HepG2 (cell line): ENCODE data around the gene PFKFB4. TPM values are rescaled to one million over a fixed set of nuclear protein-coding genes. Genes with fewer than 3 reads are reported as not detected.

Experiments
- ATAC-seq: fragments of 200-7000 bp; cut with Tn5 transposase; 3 replicates; pipeline ENCODE4 v1.9.1; 2020; ENCODE audit warnings: mild to moderate bottlenecking, moderate library complexity
- BruUV-seq: library from RNA; stranded (reverse); fragments of 400-500 nt; replicated peaks from 2 replicates; lab custom pipeline; 2021; lab: Mats Ljungman, UMichigan
- CTCF ChIA-PET: fragments of 300-600 bp; formaldehyde crosslinking; extraction: SDS; loops from one replicate; lab custom pipeline; 2021; ENCODE audit warnings: low total read pairs, inconsistent platforms, low intra/inter-chr PET ratio; lab: Yijun Ruan, JAX
- POLR2A ChIA-PET: fragments of 350-600 bp; sonication (Branson Sonifier 250); formaldehyde crosslinking; loops from one replicate; lab custom pipeline; 2020; ENCODE audit warnings: antibody characterized with exemption, inconsistent platforms; lab: Yijun Ruan, JAX
- DNase-seq: peaks from one replicate; pipeline ENCODE4 v3.0.0-alpha.2; 2015; ENCODE audit warnings: low spot score
- FAIRE-seq: peaks from 3 replicates; lab custom pipeline; 2011; peaks lifted over from hg19 to GRCh38; lab: Jason Lieb, UNC
- H2AFZ ChIP-seq: one replicate; pipeline ENCODE4 v1.6.1; 2011; ENCODE audit warnings: low read length, inconsistent platforms
- H3K27ac ChIP-seq: fragments of 300-600 bp; 3 replicates; pipeline ENCODE4 v1.8.0; 2011; ENCODE audit warnings: mixed run types, mild to moderate bottlenecking, mixed read lengths, low read length, inconsistent platforms; ENCODE audit not compliant: insufficient read depth; ENCODE audit errors: extremely low read length
- H3K27me3 ChIP-seq, 2 experiments: fragments of 200-600 bp in 1 of 2; 2 replicates in 1 of 2; 3 replicates in 1 of 2; pipeline versions ENCODE4 v1.6.0 to v1.8.0; 2011; ENCODE audit warnings: low read length in 2 of 2, mild to moderate bottlenecking in 2 of 2, moderate library complexity in 2 of 2, inconsistent platforms in 1 of 2; ENCODE audit not compliant: insufficient read depth in 2 of 2, control insufficient read depth in 1 of 2
- H3K36me3 ChIP-seq, 2 experiments: fragments of 200-600 bp in 1 of 2; replicated peaks in 1 of 2; 2 replicates in 1 of 2; 3 replicates in 1 of 2; pipeline versions ENCODE4 v1.5.1 to v1.8.0; 2011; ENCODE audit warnings: low read length in 2 of 2, inconsistent platforms in 1 of 2; ENCODE audit not compliant: insufficient read depth in 2 of 2, control insufficient read depth in 1 of 2
- H3K4me1 ChIP-seq: 2 replicates; pipeline ENCODE4 v1.5.1; 2012; ENCODE audit warnings: low read length, inconsistent platforms; ENCODE audit not compliant: insufficient read depth
- H3K4me2 ChIP-seq: 2 replicates; pipeline ENCODE4 v1.6.0; 2011; ENCODE audit warnings: low read depth, low read length, inconsistent platforms
- H3K4me3 ChIP-seq, 3 experiments: fragments of 200-600 bp in 1 of 3; sonication (generic), shearing (Covaris generic) in 1 of 3; replicated peaks in 1 of 3; 2 replicates each; pipeline ENCODE4 v1.5.1; 2011 to 2016; ENCODE audit warnings: low read length in 3 of 3, inconsistent platforms in 2 of 3, low read depth in 2 of 3, mild to moderate bottlenecking in 2 of 3, control low read depth in 1 of 3, mixed read lengths in 1 of 3; ENCODE audit not compliant: insufficient read depth in 1 of 3
- H3K79me2 ChIP-seq: one replicate; pipeline ENCODE4 v1.6.1; 2011; ENCODE audit warnings: low read length, inconsistent platforms; ENCODE audit not compliant: insufficient read depth
- H3K9ac ChIP-seq: 2 replicates; pipeline ENCODE4 v1.6.0; 2011; ENCODE audit warnings: mild to moderate bottlenecking, low read depth, low read length, inconsistent platforms; ENCODE audit not compliant: insufficient read depth
- H3K9me3 ChIP-seq: 2 replicates; pipeline ENCODE4 v1.5.1; 2012; ENCODE audit warnings: mild to moderate bottlenecking, low read length
- H4K20me1 ChIP-seq: 2 replicates; pipeline ENCODE4 v1.6.0; 2011; ENCODE audit warnings: inconsistent platforms, mild to moderate bottlenecking, low read length, moderate library complexity; ENCODE audit not compliant: insufficient read depth
- FLYWCH1 ChIP-seq: sonication (generic); formaldehyde crosslinking; IDR thresholded peaks from 2 replicates; pipeline ENCODE4 v1.8.1; 2023; ENCODE audit warnings: mild to moderate bottlenecking, missing genetic modification reagents
- MBD4 ChIP-seq: IDR thresholded peaks from 2 replicates; pipeline ENCODE4 v1.6.1; 2012; ENCODE audit warnings: low read length, inconsistent platforms, borderline replicate concordance
- MTF1 ChIP-seq: sonication (generic); formaldehyde crosslinking; IDR thresholded peaks from 2 replicates; pipeline ENCODE4 v1.5.0; 2020; ENCODE audit warnings: missing genetic modification reagents
- XBP1 ChIP-seq: sonication (generic); formaldehyde crosslinking; IDR thresholded peaks from 2 replicates; pipeline ENCODE4 v1.5.0; 2020; ENCODE audit warnings: missing genetic modification reagents
- ZBTB42 ChIP-seq: sonication (generic); formaldehyde crosslinking; IDR thresholded peaks from 2 replicates; pipeline ENCODE4 v1.5.0; 2020; ENCODE audit warnings: mild to moderate bottlenecking, missing genetic modification reagents
- ZNF883 ChIP-seq: sonication (generic); formaldehyde crosslinking; IDR thresholded peaks from 2 replicates; pipeline ENCODE4 v1.5.1; 2020; ENCODE audit warnings: mild to moderate bottlenecking, missing genetic modification reagents; ENCODE audit errors: not compliant biosample characterization
- WGBS: methylation state at CpG from one replicate; pipeline ENCODE4 v1.1.6; 2017; ENCODE audit warnings: low lambda C conversion rate; 5-methylcytosine and 5-hydroxymethylcytosine counted together
- in situ Hi-C: cut with HindIII; loops from 2 replicates; pipeline ENCODE4 v1.10.0; 2017; ENCODE audit warnings: low pct_unique_long_range_greater_than_20kb; ENCODE audit not compliant: extremely low pct_ligation_motif_present
- intact Hi-C: fragments of 100-400 bp; cut with micrococcal nuclease; formaldehyde crosslinking; loops from one replicate; pipeline ENCODE4 v1.10.0; 2022; ENCODE audit not compliant: unreplicated experiment
- polyA plus RNA-seq, 8 experiments: library from polyadenylated mRNA; depleted of rRNA in 3 of 8; stranded (reverse) in 7 of 8; unstranded in 1 of 8; fragments of >200 nt; fragmentation: Illumina TruSeq in 4 of 8; extraction: Trizol in 4 of 8; gene quantifications; 2 replicates each; pipeline versions ENCODE4 v1.2.1 to v1.2.3, GENCODE V29; 2011 to 2016; ENCODE audit warnings: low read depth in 4 of 8, missing spikeins in 1 of 8, mixed read lengths in 1 of 8; ENCODE audit not compliant: insufficient read depth in 1 of 8
- total RNA-seq, 5 experiments: library from RNA; depleted of rRNA; stranded (reverse); fragments of >200 nt; fragmentation: Illumina TruSeq; extraction: Trizol; gene quantifications; 2 replicates each; pipeline ENCODE4 v1.2.3, GENCODE V29; 2016; ENCODE audit warnings: low read depth in 1 of 5
- TF ChIP-seq, protein P1 (sequence below): sonication (generic); formaldehyde crosslinking; IDR thresholded peaks from 2 replicates; pipeline ENCODE4 v1.4.0; 2020; ENCODE audit warnings: low read depth, missing genetic modification reagents
- TF ChIP-seq, protein P2 (sequence below): sonication (generic); formaldehyde crosslinking; IDR thresholded peaks from 2 replicates; pipeline ENCODE4 v1.5.1; 2020; ENCODE audit warnings: missing genetic modification reagents, mild to moderate bottlenecking, borderline replicate concordance
- TF ChIP-seq, protein P3 (sequence below): sonication (generic); formaldehyde crosslinking; IDR thresholded peaks from 2 replicates; pipeline ENCODE4 v1.8.1; 2022; ENCODE audit warnings: mild to moderate bottlenecking, missing genetic modification reagents
- TF ChIP-seq, protein P4 (sequence below): sonication (generic); formaldehyde crosslinking; conservative IDR thresholded peaks from 2 replicates; pipeline ENCODE4 v1.5.0; 2020; ENCODE audit warnings: missing genetic modification reagents

The PFKFB4 gene
- total and polyA plus RNA-seq, 2 of the 13 experiments (the other 11 are each of a cell fraction or from before 2014, with no cell fraction given): 7.1 to 103 TPM

DNA sequence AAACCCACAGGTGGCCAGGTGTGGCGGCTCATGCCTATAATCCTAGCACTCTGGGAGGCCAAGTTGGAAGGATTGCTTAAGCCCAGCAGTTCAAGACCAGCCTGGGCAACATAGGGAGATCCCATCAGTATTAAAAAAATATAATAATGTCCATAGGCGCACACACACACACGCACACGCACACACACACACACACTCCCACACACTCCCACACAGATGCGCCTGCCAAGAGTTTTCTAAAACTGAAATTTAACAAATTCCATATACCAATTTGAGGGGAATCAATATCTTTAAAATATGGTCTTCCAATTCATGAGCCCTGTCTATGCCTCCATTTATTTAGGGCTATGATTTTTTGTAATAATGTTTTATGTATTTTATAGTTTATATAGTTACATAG lies 69.7 kb downstream of the PFKFB4 start:
- DNase-seq: no peak
- intact Hi-C loops: no loop called here
- no peak overlapping the region for H3K4me3 ChIP-seq
- CTCF ChIA-PET: no interaction called here
- no peak for ATAC-seq
- BruUV-seq: no TSS peak
- H4K20me1 ChIP-seq: no peaks in the 10 kb centered on the region
- H3K27me3 ChIP-seq: no peaks in the 10 kb centered on the region
- H3K9ac ChIP-seq: no peak overlapping the region
- no peaks in the 10 kb centered on the region for H3K36me3 ChIP-seq
- TF ChIP-seq MTF1 (CRISPR knock-in tag): no peak
- TF ChIP-seq FLYWCH1: no peak
- no peak for TF ChIP-seq XBP1 (CRISPR knock-in tag)
- TF ChIP-seq, protein P1, sequence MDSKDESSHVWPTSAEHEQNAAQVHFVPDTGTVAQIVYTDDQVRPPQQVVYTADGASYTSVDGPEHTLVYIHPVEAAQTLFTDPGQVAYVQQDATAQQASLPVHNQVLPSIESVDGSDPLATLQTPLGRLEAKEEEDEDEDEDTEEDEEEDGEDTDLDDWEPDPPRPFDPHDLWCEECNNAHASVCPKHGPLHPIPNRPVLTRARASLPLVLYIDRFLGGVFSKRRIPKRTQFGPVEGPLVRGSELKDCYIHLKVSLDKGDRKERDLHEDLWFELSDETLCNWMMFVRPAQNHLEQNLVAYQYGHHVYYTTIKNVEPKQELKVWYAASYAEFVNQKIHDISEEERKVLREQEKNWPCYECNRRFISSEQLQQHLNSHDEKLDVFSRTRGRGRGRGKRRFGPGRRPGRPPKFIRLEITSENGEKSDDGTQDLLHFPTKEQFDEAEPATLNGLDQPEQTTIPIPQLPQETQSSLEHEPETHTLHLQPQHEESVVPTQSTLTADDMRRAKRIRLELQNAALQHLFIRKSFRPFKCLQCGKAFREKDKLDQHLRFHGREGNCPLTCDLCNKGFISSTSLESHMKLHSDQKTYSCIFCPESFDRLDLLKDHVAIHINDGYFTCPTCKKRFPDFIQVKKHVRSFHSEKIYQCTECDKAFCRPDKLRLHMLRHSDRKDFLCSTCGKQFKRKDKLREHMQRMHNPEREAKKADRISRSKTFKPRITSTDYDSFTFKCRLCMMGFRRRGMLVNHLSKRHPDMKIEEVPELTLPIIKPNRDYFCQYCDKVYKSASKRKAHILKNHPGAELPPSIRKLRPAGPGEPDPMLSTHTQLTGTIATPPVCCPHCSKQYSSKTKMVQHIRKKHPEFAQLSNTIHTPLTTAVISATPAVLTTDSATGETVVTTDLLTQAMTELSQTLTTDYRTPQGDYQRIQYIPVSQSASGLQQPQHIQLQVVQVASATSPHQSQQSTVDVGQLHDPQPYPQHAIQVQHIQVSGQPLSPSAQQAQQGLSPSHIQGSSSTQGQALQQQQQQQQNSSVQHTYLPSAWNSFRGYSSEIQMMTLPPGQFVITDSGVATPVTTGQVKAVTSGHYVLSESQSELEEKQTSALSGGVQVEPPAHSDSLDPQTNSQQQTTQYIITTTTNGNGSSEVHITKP (CRISPR knock-in tag): no peak
- TF ChIP-seq ZNF883 (CRISPR knock-in tag): no peak
- no peak for TF ChIP-seq MBD4
- TF ChIP-seq, protein P2, sequence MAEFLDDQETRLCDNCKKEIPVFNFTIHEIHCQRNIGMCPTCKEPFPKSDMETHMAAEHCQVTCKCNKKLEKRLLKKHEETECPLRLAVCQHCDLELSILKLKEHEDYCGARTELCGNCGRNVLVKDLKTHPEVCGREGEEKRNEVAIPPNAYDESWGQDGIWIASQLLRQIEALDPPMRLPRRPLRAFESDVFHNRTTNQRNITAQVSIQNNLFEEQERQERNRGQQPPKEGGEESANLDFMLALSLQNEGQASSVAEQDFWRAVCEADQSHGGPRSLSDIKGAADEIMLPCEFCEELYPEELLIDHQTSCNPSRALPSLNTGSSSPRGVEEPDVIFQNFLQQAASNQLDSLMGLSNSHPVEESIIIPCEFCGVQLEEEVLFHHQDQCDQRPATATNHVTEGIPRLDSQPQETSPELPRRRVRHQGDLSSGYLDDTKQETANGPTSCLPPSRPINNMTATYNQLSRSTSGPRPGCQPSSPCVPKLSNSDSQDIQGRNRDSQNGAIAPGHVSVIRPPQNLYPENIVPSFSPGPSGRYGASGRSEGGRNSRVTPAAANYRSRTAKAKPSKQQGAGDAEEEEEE (CRISPR knock-in tag): no peak
- TF ChIP-seq, protein P3, sequence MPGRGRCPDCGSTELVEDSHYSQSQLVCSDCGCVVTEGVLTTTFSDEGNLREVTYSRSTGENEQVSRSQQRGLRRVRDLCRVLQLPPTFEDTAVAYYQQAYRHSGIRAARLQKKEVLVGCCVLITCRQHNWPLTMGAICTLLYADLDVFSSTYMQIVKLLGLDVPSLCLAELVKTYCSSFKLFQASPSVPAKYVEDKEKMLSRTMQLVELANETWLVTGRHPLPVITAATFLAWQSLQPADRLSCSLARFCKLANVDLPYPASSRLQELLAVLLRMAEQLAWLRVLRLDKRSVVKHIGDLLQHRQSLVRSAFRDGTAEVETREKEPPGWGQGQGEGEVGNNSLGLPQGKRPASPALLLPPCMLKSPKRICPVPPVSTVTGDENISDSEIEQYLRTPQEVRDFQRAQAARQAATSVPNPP (CRISPR knock-in tag): no peak
- TF ChIP-seq ZBTB42 (CRISPR knock-in tag): no peak
- TF ChIP-seq, protein P4, sequence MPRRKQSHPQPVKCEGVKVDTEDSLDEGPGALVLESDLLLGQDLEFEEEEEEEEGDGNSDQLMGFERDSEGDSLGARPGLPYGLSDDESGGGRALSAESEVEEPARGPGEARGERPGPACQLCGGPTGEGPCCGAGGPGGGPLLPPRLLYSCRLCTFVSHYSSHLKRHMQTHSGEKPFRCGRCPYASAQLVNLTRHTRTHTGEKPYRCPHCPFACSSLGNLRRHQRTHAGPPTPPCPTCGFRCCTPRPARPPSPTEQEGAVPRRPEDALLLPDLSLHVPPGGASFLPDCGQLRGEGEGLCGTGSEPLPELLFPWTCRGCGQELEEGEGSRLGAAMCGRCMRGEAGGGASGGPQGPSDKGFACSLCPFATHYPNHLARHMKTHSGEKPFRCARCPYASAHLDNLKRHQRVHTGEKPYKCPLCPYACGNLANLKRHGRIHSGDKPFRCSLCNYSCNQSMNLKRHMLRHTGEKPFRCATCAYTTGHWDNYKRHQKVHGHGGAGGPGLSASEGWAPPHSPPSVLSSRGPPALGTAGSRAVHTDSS (CRISPR knock-in tag): no peak
- H3K4me2 ChIP-seq: no peak overlapping the region
- no peak overlapping the region for H2AFZ ChIP-seq
- FAIRE-seq: no peak
- H3K9me3 ChIP-seq: no peaks in the 10 kb centered on the region
- POLR2A ChIA-PET: interaction anchor here (2.8 kb wide), 1 partner anchor 14 kb away, joined by 20 read pairs; no protein-coding TSS in a partner anchor
- H3K79me2 ChIP-seq: no peaks in the 10 kb centered on the region
- WGBS: 96% methylated on average over 5 of the region's 5 CpGs
- in situ Hi-C loops: no loop called here
- no peak overlapping the region for H3K27ac ChIP-seq
- peaks cover 12% of the 10 kb centered on the region; the same call in 1 of the 2 replicates for H3K4me1 ChIP-seq
